Breast epithelium (tissue), 4 donors: ENCODE measurements around the gene SLC25A24. TPM values are rescaled to one million over a fixed set of nuclear protein-coding genes. Genes with fewer than 3 reads are reported as not detected.

Source experiments
- DNase-seq, 2 donors: peaks; one replicate each; pipeline ENCODE4 v3.0.0-alpha.2; 2019; ENCODE audit warnings: low spot score in 2 of 2
- H3K27ac ChIP-seq, 2 donors: fragments of 200-600 bp; sonication (generic) in 1 of 2; one replicate each; pipeline ENCODE4 v1.5.1; 2016 to 2019; ENCODE audit warnings: mild to moderate bottlenecking in 1 of 2
- H3K27me3 ChIP-seq, 2 donors: fragments of 200-600 bp; sonication (generic) in 1 of 2; one replicate each; pipeline versions ENCODE4 v1.5.1 to v1.6.0; 2017 to 2019; ENCODE audit warnings: control low read depth in 1 of 2, mild to moderate bottlenecking in 1 of 2
- H3K36me3 ChIP-seq: fragments of 200-600 bp; one replicate; pipeline ENCODE4 v1.5.1; 2019
- H3K4me1 ChIP-seq, 2 donors: fragments of 200-600 bp; sonication (generic); one replicate each; pipeline ENCODE4 v1.5.1; 2016 to 2019; ENCODE audit warnings: control low read depth in 1 of 2
- H3K4me3 ChIP-seq, 3 donors: fragments of 200-600 bp; sonication (generic); 1 replicate in 2 of 3; 2 replicates in 1 of 3; pipeline ENCODE4 v1.5.1; 2016 to 2019; ENCODE audit warnings: mild to moderate bottlenecking in 3 of 3, moderate library complexity in 2 of 3
- H3K9me3 ChIP-seq, 2 donors: fragments of 200-600 bp; sonication (generic) in 1 of 2; one replicate each; pipeline ENCODE4 v1.5.1; 2016 to 2019; ENCODE audit warnings: control low read depth in 1 of 2
- POLR2A ChIP-seq: fragments of 450-650 bp; IDR thresholded peaks from one replicate; pipeline ENCODE4 v1.6.1; 2016; ENCODE audit warnings: antibody characterized with exemption, mild to moderate bottlenecking, moderate library complexity
- POLR2AphosphoS5 ChIP-seq, 3 donors: sonication (generic); formaldehyde crosslinking; IDR thresholded peaks; one replicate each; pipeline ENCODE4 v1.6.1; 2017; ENCODE audit warnings: antibody characterized with exemption in 3 of 3
- intact Hi-C: fragments of 100-400 bp; cut with DNase I; formaldehyde crosslinking; loops from one replicate; pipeline ENCODE4 v1.15.1; 2023; ENCODE audit warnings: low total_unique reads
- total RNA-seq, 3 donors: library from RNA; depleted of rRNA; stranded (reverse); fragments of >200 nt; gene quantifications; one replicate each; pipeline ENCODE4 v1.1.0, GENCODE V29; 2016
- TF ChIP-seq, protein P1 (sequence below), 3 donors: fragments of 450-650 bp; IDR thresholded peaks; one replicate each; pipeline ENCODE4 v1.5.1; 2016 to 2017; ENCODE audit warnings: antibody characterized with exemption in 3 of 3, mild to moderate bottlenecking in 3 of 3, moderate library complexity in 3 of 3

SLC25A24 gene
- total RNA-seq, 3 donors from 2014 or later = 40.3 to 53.0 (median 45.1) TPM

DNA sequence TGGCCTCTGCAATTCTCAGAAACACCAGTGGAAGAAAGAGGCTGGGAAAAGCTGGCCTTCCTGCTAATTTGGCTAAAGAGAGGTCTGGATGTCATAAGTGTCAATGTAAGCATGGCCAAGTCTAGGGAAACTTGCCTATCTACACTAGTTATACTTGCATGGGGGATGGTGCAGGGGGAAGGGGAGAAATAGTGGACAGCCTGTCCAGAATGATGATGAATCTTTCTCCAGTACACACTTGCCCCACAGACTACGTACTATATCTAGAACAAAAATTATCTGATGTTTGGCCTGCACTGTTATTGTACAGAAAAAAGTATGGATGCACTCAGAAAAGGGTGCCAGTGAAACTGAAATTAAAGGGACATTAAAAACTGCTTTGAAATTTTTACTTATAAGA is 114.5 kb downstream of the SLC25A24 start:
- Histone ChIP-seq H3K4me1 (no peaks in the 10 kb centered on the region), H3K27me3 (no peaks in the 10 kb centered on the region), H3K4me3 (no peak overlapping the region), H3K9me3 (no peaks in the 10 kb centered on the region), H3K36me3 (no peaks in the 10 kb centered on the region), H3K27ac (no peak overlapping the region)
- no peak for DNase-seq
- intact Hi-C loops = no loop called here
- TF ChIP-seq POLR2A = no peak
- TF ChIP-seq, protein P1, sequence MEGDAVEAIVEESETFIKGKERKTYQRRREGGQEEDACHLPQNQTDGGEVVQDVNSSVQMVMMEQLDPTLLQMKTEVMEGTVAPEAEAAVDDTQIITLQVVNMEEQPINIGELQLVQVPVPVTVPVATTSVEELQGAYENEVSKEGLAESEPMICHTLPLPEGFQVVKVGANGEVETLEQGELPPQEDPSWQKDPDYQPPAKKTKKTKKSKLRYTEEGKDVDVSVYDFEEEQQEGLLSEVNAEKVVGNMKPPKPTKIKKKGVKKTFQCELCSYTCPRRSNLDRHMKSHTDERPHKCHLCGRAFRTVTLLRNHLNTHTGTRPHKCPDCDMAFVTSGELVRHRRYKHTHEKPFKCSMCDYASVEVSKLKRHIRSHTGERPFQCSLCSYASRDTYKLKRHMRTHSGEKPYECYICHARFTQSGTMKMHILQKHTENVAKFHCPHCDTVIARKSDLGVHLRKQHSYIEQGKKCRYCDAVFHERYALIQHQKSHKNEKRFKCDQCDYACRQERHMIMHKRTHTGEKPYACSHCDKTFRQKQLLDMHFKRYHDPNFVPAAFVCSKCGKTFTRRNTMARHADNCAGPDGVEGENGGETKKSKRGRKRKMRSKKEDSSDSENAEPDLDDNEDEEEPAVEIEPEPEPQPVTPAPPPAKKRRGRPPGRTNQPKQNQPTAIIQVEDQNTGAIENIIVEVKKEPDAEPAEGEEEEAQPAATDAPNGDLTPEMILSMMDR (IDR thresholded peaks at IDR 0.05) = no peak

DNA sequence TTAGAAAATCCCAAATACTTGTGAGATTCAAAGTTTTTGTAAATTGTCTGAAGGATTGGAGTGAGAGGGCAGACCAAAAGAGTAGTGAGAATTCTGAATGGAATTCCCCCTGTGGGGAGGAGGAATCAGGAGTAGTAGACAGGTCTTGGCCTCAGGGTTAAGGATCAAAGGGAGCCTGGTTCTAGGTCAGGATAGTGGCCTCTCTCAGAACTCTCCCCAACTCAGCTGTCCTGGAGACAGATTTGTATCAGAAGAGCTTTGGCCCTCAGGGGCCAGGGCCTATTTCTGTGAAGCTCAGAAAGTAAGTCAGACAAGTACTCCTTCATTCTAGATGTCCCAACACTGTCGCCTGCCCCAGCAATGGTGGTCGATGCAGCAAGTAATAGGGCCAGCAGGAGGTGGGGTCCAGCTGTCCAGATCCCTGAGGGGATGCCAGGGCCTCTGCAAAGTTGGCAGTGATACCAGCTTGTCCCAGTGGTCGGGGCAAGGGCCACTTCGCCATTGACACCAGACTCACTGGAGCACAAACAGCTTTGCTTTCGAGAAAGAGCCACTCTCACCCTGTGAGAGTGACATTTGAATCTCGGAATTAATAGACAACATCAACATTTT is 115.2 kb downstream of the SLC25A24 start:
- intact Hi-C loops = loop anchor here (1.0 kb wide), 1 partner anchor 12 kb away; no protein-coding TSS in a partner anchor
- Histone ChIP-seq H3K4me3 (no peak overlapping the region), H3K36me3 (no peaks in the 10 kb centered on the region), H3K27me3 (no peaks in the 10 kb centered on the region), H3K9me3 (no peaks in the 10 kb centered on the region), H3K27ac (no peak overlapping the region), H3K4me1 (no peaks in the 10 kb centered on the region)
- TF ChIP-seq, protein P1 (IDR thresholded peaks at IDR 0.05) = no peak
- TF ChIP-seq POLR2A = no peak
- TF ChIP-seq POLR2AphosphoS5 (IDR thresholded peaks at IDR 0.05) = no peak
- no peak for DNase-seq

Other genes starting within 250 kb of the SLC25A24 start
- 100 to 1,000 TPM in 2 of 3 donors, 1 to 10 TPM in 1; 8.0 to 153 (median 113) TPM for gene VAV3, start 235.2 kb downstream of the SLC25A24 start, total RNA-seq
- under 1 TPM in 1 of 3 donors, not detected in 2; 0.33 TPM for gene NBPF4, start 43.7 kb upstream of the SLC25A24 start, total RNA-seq
- under 1 TPM in 2 of 3 donors, not detected in 1; 0.33 to 0.59 TPM for gene NBPF6, start 250.0 kb upstream of the SLC25A24 start, total RNA-seq